Measurements from ENCODE around the gene SMAD9. TPM values are rescaled to one million over a fixed set of nuclear protein-coding genes. Genes with fewer than 3 reads are reported as not detected.

The SMAD9 gene
- polyA plus RNA-seq, 1 of the 3 experiments (the other 2 are of a cell fraction) = 3.1 TPM

DNA sequence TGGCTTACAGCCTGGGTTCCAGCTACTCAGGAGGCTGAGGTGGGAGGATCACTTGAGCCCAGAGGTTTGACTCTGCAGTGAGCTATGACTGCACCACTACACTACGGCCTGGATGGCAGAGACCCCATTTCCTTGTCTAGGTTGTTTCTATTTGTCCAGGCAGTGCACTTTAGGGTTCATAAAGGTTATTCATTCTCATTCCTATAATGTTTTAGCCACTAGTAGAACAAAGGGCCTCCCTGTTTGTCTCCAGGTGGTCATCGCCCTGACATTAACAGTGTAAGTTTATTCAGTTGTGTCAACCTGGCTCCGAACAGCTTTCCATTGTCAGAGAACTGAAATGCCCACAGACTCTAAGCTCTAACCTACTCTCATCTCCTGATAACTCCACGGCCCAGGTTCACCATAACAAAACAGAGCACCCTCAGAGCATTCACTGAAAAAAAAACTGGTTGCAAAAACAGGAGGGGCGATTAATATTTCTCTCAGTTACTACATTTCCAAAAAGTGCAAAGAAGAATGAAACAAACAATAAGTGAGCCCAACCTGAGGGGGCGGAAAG, 37.1 kb downstream of the SMAD9 start:
- no peak overlapping the region for H3K4me3 ChIP-seq (ENCODE audit: low read depth in 2 of 2, low read length in 1 of 2)
- no peaks in the 10 kb centered on the region for H4K20me1 ChIP-seq (ENCODE audit: insufficient read depth)
- H3K36me3 ChIP-seq (replicated peaks in 1 of 2; ENCODE audit: control insufficient read depth in 1 of 2, insufficient read depth in 2 of 2, low read length in 1 of 2) = peaks cover 7 to 11% of the 10 kb centered on the region in 2 experiments
- H3K9me2 ChIP-seq = no peaks in the 10 kb centered on the region
- peaks cover 76% of the 10 kb centered on the region; the same call in 1 of the 2 replicates for H3K79me2 ChIP-seq (ENCODE audit: insufficient read depth)
- TF ChIP-seq ELF1 (IDR thresholded peaks at IDR 0.05) (no peak), EP300 (IDR thresholded peaks at IDR 0.05; ENCODE audit: borderline replicate concordance in 1 of 2, low read depth in 1 of 2, low read length in 1 of 2) (no peak), RCOR1 (IDR thresholded peaks at IDR 0.05; ENCODE audit: low read length) (no peak), FOXJ3 (CRISPR knock-in tag; IDR thresholded peaks at IDR 0.05) (no peak), POLR2AphosphoS5 (IDR thresholded peaks at IDR 0.05; ENCODE audit: low read depth, low read length) (no peak), RFX5 (IDR thresholded peaks at IDR 0.05; ENCODE audit: low read length) (no peak), RAD21 (IDR thresholded peaks at IDR 0.05; ENCODE audit: low read length) (no peak), TAF1 (IDR thresholded peaks at IDR 0.05; ENCODE audit: borderline replicate concordance, low read depth, low read length) (no peak), SIN3A (IDR thresholded peaks at IDR 0.05; ENCODE audit: borderline replicate concordance, low read depth, low read length) (no peak), CHD2 (IDR thresholded peaks at IDR 0.05; ENCODE audit: low read length, partially characterized antibody) (no peak)
- TF ChIP-seq, protein P1, sequence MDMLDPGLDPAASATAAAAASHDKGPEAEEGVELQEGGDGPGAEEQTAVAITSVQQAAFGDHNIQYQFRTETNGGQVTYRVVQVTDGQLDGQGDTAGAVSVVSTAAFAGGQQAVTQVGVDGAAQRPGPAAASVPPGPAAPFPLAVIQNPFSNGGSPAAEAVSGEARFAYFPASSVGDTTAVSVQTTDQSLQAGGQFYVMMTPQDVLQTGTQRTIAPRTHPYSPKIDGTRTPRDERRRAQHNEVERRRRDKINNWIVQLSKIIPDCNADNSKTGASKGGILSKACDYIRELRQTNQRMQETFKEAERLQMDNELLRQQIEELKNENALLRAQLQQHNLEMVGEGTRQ (IDR thresholded peaks at IDR 0.05; ENCODE audit: borderline replicate concordance, low read depth, low read length) = no peak
- TF ChIP-seq, protein P2, sequence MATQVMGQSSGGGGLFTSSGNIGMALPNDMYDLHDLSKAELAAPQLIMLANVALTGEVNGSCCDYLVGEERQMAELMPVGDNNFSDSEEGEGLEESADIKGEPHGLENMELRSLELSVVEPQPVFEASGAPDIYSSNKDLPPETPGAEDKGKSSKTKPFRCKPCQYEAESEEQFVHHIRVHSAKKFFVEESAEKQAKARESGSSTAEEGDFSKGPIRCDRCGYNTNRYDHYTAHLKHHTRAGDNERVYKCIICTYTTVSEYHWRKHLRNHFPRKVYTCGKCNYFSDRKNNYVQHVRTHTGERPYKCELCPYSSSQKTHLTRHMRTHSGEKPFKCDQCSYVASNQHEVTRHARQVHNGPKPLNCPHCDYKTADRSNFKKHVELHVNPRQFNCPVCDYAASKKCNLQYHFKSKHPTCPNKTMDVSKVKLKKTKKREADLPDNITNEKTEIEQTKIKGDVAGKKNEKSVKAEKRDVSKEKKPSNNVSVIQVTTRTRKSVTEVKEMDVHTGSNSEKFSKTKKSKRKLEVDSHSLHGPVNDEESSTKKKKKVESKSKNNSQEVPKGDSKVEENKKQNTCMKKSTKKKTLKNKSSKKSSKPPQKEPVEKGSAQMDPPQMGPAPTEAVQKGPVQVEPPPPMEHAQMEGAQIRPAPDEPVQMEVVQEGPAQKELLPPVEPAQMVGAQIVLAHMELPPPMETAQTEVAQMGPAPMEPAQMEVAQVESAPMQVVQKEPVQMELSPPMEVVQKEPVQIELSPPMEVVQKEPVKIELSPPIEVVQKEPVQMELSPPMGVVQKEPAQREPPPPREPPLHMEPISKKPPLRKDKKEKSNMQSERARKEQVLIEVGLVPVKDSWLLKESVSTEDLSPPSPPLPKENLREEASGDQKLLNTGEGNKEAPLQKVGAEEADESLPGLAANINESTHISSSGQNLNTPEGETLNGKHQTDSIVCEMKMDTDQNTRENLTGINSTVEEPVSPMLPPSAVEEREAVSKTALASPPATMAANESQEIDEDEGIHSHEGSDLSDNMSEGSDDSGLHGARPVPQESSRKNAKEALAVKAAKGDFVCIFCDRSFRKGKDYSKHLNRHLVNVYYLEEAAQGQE (IDR thresholded peaks at IDR 0.05; ENCODE audit: low read depth, low read length) = no peak
- TF ChIP-seq, protein P3, sequence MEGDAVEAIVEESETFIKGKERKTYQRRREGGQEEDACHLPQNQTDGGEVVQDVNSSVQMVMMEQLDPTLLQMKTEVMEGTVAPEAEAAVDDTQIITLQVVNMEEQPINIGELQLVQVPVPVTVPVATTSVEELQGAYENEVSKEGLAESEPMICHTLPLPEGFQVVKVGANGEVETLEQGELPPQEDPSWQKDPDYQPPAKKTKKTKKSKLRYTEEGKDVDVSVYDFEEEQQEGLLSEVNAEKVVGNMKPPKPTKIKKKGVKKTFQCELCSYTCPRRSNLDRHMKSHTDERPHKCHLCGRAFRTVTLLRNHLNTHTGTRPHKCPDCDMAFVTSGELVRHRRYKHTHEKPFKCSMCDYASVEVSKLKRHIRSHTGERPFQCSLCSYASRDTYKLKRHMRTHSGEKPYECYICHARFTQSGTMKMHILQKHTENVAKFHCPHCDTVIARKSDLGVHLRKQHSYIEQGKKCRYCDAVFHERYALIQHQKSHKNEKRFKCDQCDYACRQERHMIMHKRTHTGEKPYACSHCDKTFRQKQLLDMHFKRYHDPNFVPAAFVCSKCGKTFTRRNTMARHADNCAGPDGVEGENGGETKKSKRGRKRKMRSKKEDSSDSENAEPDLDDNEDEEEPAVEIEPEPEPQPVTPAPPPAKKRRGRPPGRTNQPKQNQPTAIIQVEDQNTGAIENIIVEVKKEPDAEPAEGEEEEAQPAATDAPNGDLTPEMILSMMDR (IDR thresholded peaks at IDR 0.05) = no peak
- TF ChIP-seq, protein P4, sequence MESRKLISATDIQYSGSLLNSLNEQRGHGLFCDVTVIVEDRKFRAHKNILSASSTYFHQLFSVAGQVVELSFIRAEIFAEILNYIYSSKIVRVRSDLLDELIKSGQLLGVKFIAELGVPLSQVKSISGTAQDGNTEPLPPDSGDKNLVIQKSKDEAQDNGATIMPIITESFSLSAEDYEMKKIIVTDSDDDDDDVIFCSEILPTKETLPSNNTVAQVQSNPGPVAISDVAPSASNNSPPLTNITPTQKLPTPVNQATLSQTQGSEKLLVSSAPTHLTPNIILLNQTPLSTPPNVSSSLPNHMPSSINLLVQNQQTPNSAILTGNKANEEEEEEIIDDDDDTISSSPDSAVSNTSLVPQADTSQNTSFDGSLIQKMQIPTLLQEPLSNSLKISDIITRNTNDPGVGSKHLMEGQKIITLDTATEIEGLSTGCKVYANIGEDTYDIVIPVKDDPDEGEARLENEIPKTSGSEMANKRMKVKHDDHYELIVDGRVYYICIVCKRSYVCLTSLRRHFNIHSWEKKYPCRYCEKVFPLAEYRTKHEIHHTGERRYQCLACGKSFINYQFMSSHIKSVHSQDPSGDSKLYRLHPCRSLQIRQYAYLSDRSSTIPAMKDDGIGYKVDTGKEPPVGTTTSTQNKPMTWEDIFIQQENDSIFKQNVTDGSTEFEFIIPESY (IDR thresholded peaks at IDR 0.05; ENCODE audit: borderline replicate concordance, low read depth) = no peak
- H3K27me3 ChIP-seq (ENCODE audit: insufficient read depth) = no peaks in the 10 kb centered on the region
- DNase-seq = no peak
- no peaks in the 10 kb centered on the region for H3K9me3 ChIP-seq
- H3K27ac ChIP-seq (ENCODE audit: low read depth in 2 of 2, low read length in 1 of 2) = no peak overlapping the region
- H3F3A ChIP-seq (replicated peaks; ENCODE audit: insufficient read depth) = no peaks in the 10 kb centered on the region
- H3K4me1 ChIP-seq (ENCODE audit: control insufficient read depth in 1 of 2, insufficient read depth in 2 of 2, low read depth in 1 of 2, low read length in 1 of 2) = peaks cover 6 to 7% of the 10 kb centered on the region in 2 experiments; a peak in 2 of 4 replicates
- POLR2A ChIA-PET = no interaction called here
- 86% methylated on average over 6 of the region's 6 CpGs for WGBS (ENCODE audit: low lambda C conversion rate)
- no peak overlapping the region for H3K9ac ChIP-seq
- no peak overlapping the region for H3K4me2 ChIP-seq
- H2AFZ ChIP-seq (ENCODE audit: low read depth) = no peak overlapping the region
- CTCF ChIA-PET = interaction anchor here (0.7 to 1.3 kb wide), 2 partner anchors 25 to 98 kb away, joined by 3 to 4 read pairs; no protein-coding TSS in a partner anchor
